Heart right ventricle (tissue), 16 donors: ENCODE results near the gene TEKT2. TPM values are rescaled to one million over a fixed set of nuclear protein-coding genes. Genes with fewer than 3 reads are reported as not detected.

Experiments used
- ATAC-seq, 8 donors: fragments of 200-7000 bp; cut with Tn5 transposase; one replicate each; pipeline ENCODE4 v1.9.1; 2020; ENCODE audit warnings: mild to moderate bottlenecking in 8 of 8, moderate library complexity in 8 of 8, moderate number of reproducible peaks in 1 of 8
- DNase-seq, 2 donors: peaks; one replicate each; pipeline ENCODE4 v3.0.0-alpha.2; 2020
- H3K27ac ChIP-seq, 10 donors: fragments of 200-600 bp; sonication (generic) in 2 of 10; one replicate each; pipeline versions ENCODE4 v1.5.0 to v1.8.0; 2020 to 2022; ENCODE audit warnings: mild to moderate bottlenecking in 3 of 10
- H3K27me3 ChIP-seq, 7 donors: fragments of 200-600 bp; one replicate each; pipeline ENCODE4 v1.8.0; 2021 to 2022; ENCODE audit warnings: mild to moderate bottlenecking in 2 of 7
- H3K36me3 ChIP-seq, 9 donors: fragments of 200-600 bp; sonication (generic) in 1 of 9; one replicate each; pipeline versions ENCODE4 v1.5.0 to v1.8.0; 2020 to 2022; ENCODE audit warnings: mild to moderate bottlenecking in 2 of 9
- H3K4me1 ChIP-seq, 9 donors: fragments of 200-600 bp; sonication (generic) in 1 of 9; one replicate each; pipeline versions ENCODE4 v1.5.0 to v1.8.0; 2020 to 2022; ENCODE audit warnings: mild to moderate bottlenecking in 4 of 9
- H3K4me3 ChIP-seq, 10 donors: fragments of 200-600 bp; sonication (generic) in 2 of 10; one replicate each; pipeline versions ENCODE4 v1.5.0 to v1.8.0; 2020 to 2022; ENCODE audit warnings: mild to moderate bottlenecking in 7 of 10, moderate library complexity in 2 of 10
- H3K9me3 ChIP-seq, 11 donors: fragments of 200-600 bp in 10 of 11; sonication (generic) in 2 of 11; one replicate each; pipeline versions ENCODE4 v1.5.0 to v1.8.0; 2013 to 2022; ENCODE audit warnings: mild to moderate bottlenecking in 2 of 11, control low read depth in 1 of 11, moderate library complexity in 1 of 11
- CTCF ChIP-seq, 9 donors: fragments of 200-600 bp; sonication (generic) in 2 of 9; IDR thresholded peaks; one replicate each; pipeline versions ENCODE4 v1.5.0 to v1.8.0; 2021 to 2022; ENCODE audit warnings: antibody characterized with exemption in 9 of 9, mild to moderate bottlenecking in 5 of 9, moderate library complexity in 1 of 9
- WGBS, 2 donors: extraction: QIAGEN DNeasy Blood & Tissue Kit; methylation state at CpG; one replicate each; pipeline ENCODE4 v1.1.7; 2013; ENCODE audit warnings: inconsistent platforms in 1 of 2; 5-methylcytosine and 5-hydroxymethylcytosine counted together
- intact Hi-C, 10 donors: fragments of 100-400 bp; cut with DNase I; formaldehyde crosslinking; loops; one replicate each; pipeline versions ENCODE4 v1.11.1 to v1.14.2; 2022
- polyA plus RNA-seq, 2 donors: library from polyadenylated mRNA; stranded (reverse); fragments of 200-250 nt; gene quantifications; one replicate each; pipeline ENCODE4 v1.2.3, GENCODE V29; 2013
- total RNA-seq, 10 donors: library from RNA; stranded (reverse); fragmentation: NEBNext Ultra II Directional in 3 of 10; extraction: Animal tissue kit (Norgen Biotek cat#: 25700) in 3 of 10; gene quantifications; one replicate each; pipeline versions ENCODE4 v1.2.1 to v1.2.4, GENCODE V29; 2021 to 2023
- donor health status: Arrhythmogenic right ventricular cardiomyopathy.
- donor health status: ischemic (EF 13 %, LVEDD 7.1; RV severe dilation, severe dysfunction).
- donor health status: healthy with polysubstance abuse.
- donor health status: DM: no; HTN: yes; CAD: no.
- donor health status: DM: no; HTN: no; CAD: no.
- donor health status: ischemic (EF 25% LVEDD 6.9; RV normal size, moderate dysfunction).
- donor health status: ischemic (EF 25% LVEDD 5.7; RV mildly dilated, moderate dysfunction).
- donor health status: healthy.
- donor health status: DM: yes; HTN: yes; CAD: no.
- donor health status: Ischemic cardiomyopathy.
- donor health status: ischemic (EF 35%, LVEDD 5.7; RV mildly dilated, moderate dysfunction).
- donor health status: nonischemic (EF 11% LVEDD 7.7; RV severe dilation, severe dysfunction).
- donor health status: DM: yes; HTN: yes; CAD: no.
- donor health status: PGD.
- donor health status: ischemic (EF 29% LVEDD 5.4; RV normal size, mild dysfunction).
- donor health status: nonischemic (EF 23%, LVEDD 6.1; RV moderate dilation, normal function).

Gene TEKT2
- total and polyA plus RNA-seq, 12 donors = 0.06 TPM; not detected in 11

DNA sequence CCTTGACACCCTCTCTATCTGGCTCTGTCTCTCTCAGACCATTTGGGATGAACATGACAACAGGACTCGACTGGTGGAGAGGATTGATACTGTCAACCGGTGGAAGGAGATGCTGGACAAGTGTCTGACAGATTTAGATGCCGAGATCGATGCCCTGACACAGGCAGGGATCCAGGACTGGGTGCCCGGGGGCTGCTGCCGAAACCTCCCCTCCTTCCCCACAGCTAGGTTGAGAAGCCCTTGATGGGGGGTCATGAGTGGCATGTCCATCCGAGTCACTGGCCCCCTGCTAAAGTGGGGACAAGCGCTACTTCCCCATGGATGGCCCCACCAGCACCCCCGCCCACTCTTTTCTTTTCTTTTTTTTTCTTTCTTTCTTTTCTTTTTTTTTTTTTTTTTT is 1.2 kb downstream of the TEKT2 start:
- Histone ChIP-seq H3K36me3 (peaks cover 0 to 2% (median 0%) of the 10 kb centered on the region in 9 donors), H3K4me1 (peaks cover 0 to 34% (median 27%) of the 10 kb centered on the region in 9 donors), H3K4me3 (no peak overlapping the region), H3K27ac (no peak overlapping the region), H3K27me3 (peaks cover 4 to 35% (median 23%) of the 10 kb centered on the region in 7 donors), H3K9me3 (no peaks in the 10 kb centered on the region)
- ATAC-seq (no peak), DNase-seq (no peak)
- no peak for TF ChIP-seq CTCF (IDR thresholded peaks at IDR 0.05)
- intact Hi-C loops = loop anchor here in 4 of 10 donors (5.0 to 10.0 kb wide), 3 partner anchors 150 to 228 kb away; partner anchors contain the start of genes AGO1 (in 2 of the 4) and AGO3 (in 1 of the 4)
- WGBS, 2 donors = 88 to 91% methylated on average over 9 of the region's 9 CpGs

GRCh38 chr1:36085686-36086526 is 2.0 kb downstream of the TEKT2 start:
- Histone ChIP-seq H3K27me3 (peaks cover 4 to 35% (median 23%) of the 10 kb centered on the region in 7 donors), H3K4me1 (peaks cover 0 to 36% (median 35%) of the 10 kb centered on the region in 9 donors), H3K9me3 (no peaks in the 10 kb centered on the region), H3K27ac (no peak overlapping the region), H3K4me3 (no peak overlapping the region), H3K36me3 (peaks cover 0 to 10% (median 0%) of the 10 kb centered on the region in 9 donors)
- no peak for TF ChIP-seq CTCF (IDR thresholded peaks at IDR 0.05)
- DNase-seq = no peak
- WGBS, 2 donors = 90 to 93% methylated on average over 29 of the region's 29 CpGs
- intact Hi-C loops = loop anchor here in 4 of 10 donors (5.0 to 10.0 kb wide), 3 partner anchors 151 to 229 kb away; partner anchors contain the start of genes AGO1 (in 2 of the 4) and AGO3 (in 1 of the 4)
- no peak for ATAC-seq

DNA sequence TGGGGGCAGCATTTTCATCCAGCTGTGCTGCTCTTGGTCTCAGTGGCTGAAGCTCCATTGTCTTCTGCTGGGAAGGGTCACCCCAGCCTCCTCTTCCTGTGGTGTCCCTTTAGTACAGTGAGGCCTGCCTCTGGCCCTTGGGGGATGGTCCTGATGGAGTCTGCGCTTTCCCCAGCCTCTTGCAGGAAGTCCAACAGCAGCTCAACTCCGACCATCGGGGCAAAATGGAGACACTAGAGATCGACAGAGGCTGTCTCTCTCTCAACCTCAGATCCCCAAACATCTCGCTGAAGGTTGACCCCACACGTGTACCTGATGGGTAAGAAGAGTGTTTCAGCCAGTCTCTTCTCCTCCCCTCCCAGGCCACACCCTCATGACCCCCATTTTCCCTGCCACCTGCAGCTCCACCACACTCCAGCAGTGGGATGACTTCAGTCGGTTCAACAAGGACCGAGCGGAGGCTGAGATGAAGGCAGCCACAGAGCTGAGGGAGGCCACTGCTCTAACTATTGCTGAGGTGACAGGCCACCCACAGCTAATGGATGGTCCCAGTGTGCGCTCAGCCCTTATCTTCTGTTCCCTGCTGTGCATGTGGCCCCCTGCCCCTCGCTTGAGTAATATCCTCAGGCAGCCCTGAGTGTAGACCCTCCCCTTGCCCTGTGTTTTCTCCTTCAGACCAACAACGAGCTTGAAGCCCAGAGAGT is 2.8 kb downstream of the TEKT2 start:
- TF ChIP-seq CTCF (IDR thresholded peaks at IDR 0.05) = no peak
- Histone ChIP-seq H3K27me3 (peaks cover 4 to 35% (median 23%) of the 10 kb centered on the region in 7 donors), H3K9me3 (no peaks in the 10 kb centered on the region), H3K36me3 (peaks cover 0 to 18% (median 6%) of the 10 kb centered on the region in 9 donors), H3K27ac (no peak overlapping the region), H3K4me1 (peaks cover 0 to 43% (median 39%) of the 10 kb centered on the region in 9 donors), H3K4me3 (no peak overlapping the region)
- ATAC-seq (no peak), DNase-seq (no peak)
- 76 to 81% methylated on average over 12 of the region's 12 CpGs for WGBS, 2 donors
- intact Hi-C loops = loop anchor here in 4 of 10 donors (5.0 to 10.0 kb wide), 3 partner anchors 152 to 229 kb away; partner anchors contain the start of genes AGO1 (in 2 of the 4) and AGO3 (in 1 of the 4)
